GM21360 (cell line): ENCODE measurements around the gene RPSA.
"Not testable (repeated sequence)": the region's sequence is repeated elsewhere in the genome, so short reads cannot be mapped to it uniquely, and the experiment has no call there.

Source experiments
- ATAC-seq: cut with Tn5 transposase; IDR thresholded peaks from one replicate; pipeline ENCODE4 v1.9.1; 2021; ENCODE audit warnings: mild to moderate bottlenecking, moderate library complexity; ENCODE audit not compliant: unreplicated experiment

RPSA gene

GRCh38 chr3:39418556-39419225 is 12.2 kb downstream of the RPSA start:
- ATAC-seq, result not testable (repeated sequence)

- no peak for ATAC-seq
Observed at GRCh38 chr3:39419742-39420315, 13.3 kb downstream of the RPSA start.

GRCh38 chr3:39420543-39420942 is 14.0 kb downstream of the RPSA start:
- ATAC-seq, result no peak

GRCh38 chr3:39423436-39423970 is 17.0 kb downstream of the RPSA start:
- no peak for ATAC-seq

- no peak for ATAC-seq
Observed at GRCh38 chr3:39426312-39426711, 19.8 kb downstream of the RPSA start.

- ATAC-seq, result no peak
Observed at GRCh38 chr3:39427506-39427905, 21.0 kb downstream of the RPSA start.

- ATAC-seq, result no peak
Observed at GRCh38 chr3:39428745-39429201, 22.3 kb downstream of the RPSA start.

- ATAC-seq, result no peak
Observed at GRCh38 chr3:39429466-39429865, 22.9 kb downstream of the RPSA start.

- no peak for ATAC-seq
Observed at GRCh38 chr3:39432342-39432741, 25.8 kb downstream of the RPSA start.

GRCh38 chr3:39433642-39434041 is 27.1 kb downstream of the RPSA start:
- no peak for ATAC-seq

- no peak for ATAC-seq
Observed at GRCh38 chr3:39434574-39434973, 28.1 kb downstream of the RPSA start.

GRCh38 chr3:39435006-39435748 is 28.7 kb downstream of the RPSA start:
- no peak for ATAC-seq

GRCh38 chr3:39438880-39439279 is 32.4 kb downstream of the RPSA start:
- ATAC-seq, result no peak

GRCh38 chr3:39440316-39440715 is 33.8 kb downstream of the RPSA start:
- no peak for ATAC-seq

- no peak for ATAC-seq
Observed at GRCh38 chr3:39443530-39443929, 37.0 kb downstream of the RPSA start.

- no peak for ATAC-seq
Observed at GRCh38 chr3:39445927-39446326, 39.4 kb downstream of the RPSA start.

- no peak for ATAC-seq
Observed at GRCh38 chr3:39446444-39446843, 39.9 kb downstream of the RPSA start.

- ATAC-seq, result peak; percentile 84
Observed at GRCh38 chr3:39447637-39448483, 41.3 kb downstream of the RPSA start.

GRCh38 chr3:39448506-39449233 is 42.1 kb downstream of the RPSA start:
- ATAC-seq, result no peak

- no peak for ATAC-seq
Observed at GRCh38 chr3:39449796-39450195, 43.3 kb downstream of the RPSA start.
